ENCODE data around the gene TIMP3.
"Not testable (repeated sequence)": the region's sequence is repeated elsewhere in the genome, so short reads cannot be mapped to it uniquely, and the experiment has no call there.

Gene TIMP3

DNA sequence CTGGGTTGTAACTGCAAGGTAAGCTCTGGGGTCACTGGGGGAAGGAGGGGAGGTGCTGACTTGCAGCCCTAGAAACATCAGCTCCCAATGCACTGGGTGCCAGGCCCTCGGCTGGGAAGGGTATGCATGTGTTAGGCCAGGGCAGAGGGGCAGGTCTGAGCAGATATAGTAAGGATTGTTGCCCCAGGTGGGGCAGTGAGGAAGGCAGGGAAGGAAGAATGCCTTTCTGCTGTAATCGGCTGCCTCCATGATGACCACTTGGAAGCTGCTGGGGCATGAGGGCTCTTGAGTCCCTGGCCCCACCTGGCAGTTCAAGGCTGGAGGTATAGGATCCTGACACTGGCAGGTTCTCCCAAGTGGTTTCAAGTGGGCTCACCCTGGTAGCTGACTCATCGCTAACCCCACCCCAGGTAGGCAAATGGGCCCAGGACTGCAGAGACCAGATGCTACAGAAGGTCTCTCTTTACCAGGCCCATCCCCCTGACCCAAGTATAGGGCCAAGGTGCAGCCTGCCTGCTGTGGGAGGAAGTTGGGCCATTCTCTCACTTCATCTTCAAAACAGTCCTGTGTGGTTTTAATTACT is 56.7 kb downstream of the TIMP3 start:
- peak; percentile 82 for DNase-seq

DNA sequence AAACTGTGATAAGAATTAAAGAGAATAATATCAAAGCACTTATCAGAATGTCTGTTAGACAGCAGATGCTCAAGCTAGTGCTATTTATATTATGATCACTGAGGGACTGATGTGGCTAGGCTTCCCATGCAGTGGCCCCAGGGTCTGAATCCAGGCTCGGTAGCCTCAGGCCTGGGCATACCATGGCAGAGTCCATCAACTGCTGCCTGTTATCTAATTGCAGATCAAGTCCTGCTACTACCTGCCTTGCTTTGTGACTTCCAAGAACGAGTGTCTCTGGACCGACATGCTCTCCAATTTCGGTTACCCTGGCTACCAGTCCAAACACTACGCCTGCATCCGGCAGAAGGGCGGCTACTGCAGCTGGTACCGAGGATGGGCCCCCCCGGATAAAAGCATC is 57.5 kb downstream of the TIMP3 start:
- DNase-seq = no peak

GRCh38 chr22:32859743-32860142 is 58.2 kb downstream of the TIMP3 start:
- no peak for DNase-seq

DNA sequence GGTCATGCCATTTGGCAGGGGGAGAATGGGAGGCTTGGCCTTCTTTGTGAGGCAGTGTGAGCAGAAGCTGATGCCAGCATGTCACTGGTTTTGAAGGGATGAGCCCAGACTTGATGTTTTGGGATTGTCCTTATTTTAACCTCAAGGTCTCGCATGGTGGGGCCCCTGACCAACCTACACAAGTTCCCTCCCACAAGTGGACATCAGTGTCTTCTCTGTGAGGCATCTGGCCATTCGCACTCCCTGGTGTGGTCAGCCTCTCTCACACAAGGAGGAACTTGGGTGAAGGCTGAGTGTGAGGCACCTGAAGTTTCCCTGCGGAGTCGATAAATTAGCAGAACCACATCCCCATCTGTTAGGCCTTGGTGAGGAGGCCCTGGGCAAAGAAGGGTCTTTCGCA is 59.8 kb downstream of the TIMP3 start:
- no peak for DNase-seq

GRCh38 chr22:32862083-32862482 is 60.6 kb downstream of the TIMP3 start:
- DNase-seq = no peak

GRCh38 chr22:32862936-32863661 is 61.6 kb downstream of the TIMP3 start:
- no peak for DNase-seq

DNA sequence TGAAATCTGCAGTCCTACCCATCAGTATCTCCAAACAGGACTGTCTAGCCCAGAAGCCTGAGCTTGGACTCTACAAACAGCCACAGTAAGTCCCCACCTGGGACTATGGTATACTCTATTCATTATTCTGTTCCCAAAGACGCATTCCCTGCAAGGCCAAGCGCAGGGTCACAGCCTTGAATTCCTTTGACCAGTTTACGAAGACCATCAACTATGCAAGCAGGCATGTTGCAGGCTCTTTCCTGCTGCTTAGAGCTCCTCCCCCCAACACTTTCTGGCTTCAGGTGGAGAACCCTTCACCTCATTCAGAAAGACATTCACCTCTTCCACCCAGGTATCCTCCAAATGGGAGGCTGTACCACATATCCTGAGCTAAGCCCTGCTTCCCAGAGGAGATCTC is 62.5 kb downstream of the TIMP3 start:
- no peak for DNase-seq

- DNase-seq = no peak
Measured at GRCh38 chr22:32864596-32864995, 63.1 kb downstream of the TIMP3 start.

GRCh38 chr22:32866953-32867352 is 65.4 kb downstream of the TIMP3 start:
- DNase-seq = no peak

DNA sequence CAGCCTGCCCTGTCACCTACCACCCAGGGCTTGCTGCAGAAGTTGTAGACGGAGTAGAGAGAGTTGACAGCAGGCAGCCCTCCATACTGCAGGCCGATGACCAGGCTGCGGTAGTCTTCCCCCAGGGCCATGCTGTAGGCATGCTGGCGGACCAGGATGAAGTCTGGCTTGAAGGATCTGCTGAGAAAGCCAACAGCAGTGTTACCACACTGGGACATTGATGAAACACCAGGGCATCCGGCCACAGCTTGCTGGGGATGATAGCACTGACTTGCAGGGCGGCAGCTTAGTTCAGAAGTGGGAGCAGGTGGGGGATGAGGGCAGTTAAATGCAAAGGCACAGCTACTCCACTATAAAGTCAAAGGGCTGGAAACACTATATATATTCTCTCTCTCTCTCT is 67.4 kb downstream of the TIMP3 start:
- DNase-seq = no peak

DNA sequence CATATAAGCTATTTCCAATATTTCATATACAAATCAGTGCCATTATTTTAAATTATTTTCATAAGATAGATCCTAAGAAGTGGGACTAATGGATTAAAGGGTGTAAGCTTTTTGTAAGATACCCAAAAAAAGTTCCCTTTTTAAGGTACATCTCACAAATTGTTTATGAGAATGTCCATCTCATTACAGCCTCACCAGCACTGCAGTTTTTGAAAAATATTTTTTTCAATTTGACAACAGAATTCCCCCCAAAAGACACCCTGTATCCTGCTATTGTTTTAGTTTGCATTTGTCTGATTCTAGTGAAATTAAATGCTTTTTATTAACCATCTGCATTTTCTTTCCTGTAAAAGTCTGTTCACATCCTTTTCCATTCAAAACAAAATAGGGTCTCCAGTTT is 69.0 kb downstream of the TIMP3 start:
- DNase-seq = no peak

DNA sequence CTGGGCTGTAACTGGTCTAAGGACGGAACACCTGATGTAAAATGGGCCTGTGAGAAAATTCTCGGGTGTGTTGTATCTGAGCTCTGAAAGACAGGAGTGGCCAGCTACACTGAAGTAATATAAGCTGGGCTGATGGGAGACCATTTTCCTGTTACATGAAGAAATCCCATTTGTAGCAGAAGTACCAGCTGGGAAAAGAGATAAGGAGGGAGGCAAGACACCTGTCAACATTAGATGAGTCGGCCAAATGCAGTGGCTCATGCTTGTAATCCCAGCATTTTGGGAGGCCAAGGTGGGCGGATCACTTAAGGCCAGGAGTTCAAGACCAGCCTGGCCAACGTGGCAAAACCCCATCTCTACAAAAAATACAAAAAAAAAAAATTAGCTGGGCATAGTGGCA is 72.1 kb downstream of the TIMP3 start:
- not testable (repeated sequence) for DNase-seq

- no peak for DNase-seq
Measured at GRCh38 chr22:32874385-32874784, 72.9 kb downstream of the TIMP3 start.

DNA sequence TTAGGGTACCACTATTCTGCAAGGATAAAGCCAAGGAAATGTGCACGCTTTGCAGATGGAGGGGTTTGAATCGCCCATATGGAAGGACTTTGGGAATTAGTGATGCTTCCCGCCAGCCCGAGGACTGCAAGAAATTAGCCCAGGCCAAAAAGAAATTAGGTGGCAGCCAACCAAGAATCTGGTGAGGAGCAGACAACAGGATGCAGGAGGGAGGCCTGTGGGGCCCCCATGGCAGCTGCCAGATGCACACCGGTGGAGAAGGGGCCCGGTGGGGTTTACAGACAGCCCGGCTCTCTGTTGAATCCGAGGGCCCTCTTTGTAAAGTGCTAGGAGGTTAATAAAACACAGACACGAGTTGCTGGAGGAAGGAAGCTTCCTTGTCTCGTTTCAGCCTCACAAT is 73.5 kb downstream of the TIMP3 start:
- no peak for DNase-seq

DNA sequence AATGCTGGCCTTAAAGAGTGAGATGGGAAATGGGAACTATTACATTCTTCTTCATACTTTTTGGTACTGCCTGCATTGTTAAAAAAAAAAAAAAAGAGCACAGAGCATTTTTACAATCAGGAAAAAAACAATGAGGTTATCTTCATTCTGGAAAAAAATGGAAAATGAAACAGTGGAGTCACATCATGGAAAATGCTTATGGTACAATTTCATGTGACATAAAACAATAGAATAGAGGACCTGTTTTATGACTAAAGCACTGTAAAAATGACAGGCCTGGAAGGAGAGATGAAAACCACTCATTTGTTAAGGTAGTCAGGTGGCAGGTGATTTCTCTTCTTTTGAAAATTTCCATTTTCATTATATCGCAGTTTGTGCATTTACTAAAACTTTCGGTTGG is 75.0 kb downstream of the TIMP3 start:
- no peak for DNase-seq

DNA sequence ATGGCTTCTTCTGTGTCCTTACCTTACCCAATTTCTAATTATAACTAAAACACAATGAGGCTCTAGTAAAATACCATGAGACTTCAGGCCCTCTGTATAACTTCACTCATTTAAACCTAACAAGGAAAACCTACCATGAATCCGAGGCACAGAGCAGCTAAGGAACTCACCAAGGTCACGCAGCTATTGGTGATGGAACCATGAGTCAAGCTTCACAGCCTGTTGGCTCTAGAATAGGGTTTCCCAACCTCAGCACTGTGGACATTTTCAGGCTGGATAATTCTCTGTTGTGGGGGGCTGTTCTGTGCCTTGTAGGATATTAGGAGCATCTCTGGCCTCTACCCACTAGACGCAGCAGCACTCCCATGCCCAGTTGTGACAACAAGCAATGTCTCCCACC is 75.7 kb downstream of the TIMP3 start:
- no peak for DNase-seq

DNA sequence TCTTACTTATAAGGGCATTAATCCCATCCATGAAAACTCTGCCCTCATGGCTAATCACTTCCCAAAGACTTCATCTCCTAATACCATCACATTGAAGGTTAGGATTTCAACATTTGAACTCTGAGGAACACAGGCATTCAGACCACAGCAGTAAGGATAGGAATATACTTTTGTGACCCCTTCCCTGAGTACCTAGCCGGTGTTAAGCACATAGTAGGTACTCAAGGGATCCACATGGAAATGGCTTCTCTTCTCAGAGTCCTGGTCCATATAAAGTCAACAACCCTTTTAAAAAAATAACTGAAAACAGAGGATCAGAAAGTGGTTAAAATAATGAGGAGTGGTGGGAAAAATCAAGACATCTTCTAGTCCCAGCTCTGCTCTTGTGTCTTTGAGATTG is 78.0 kb downstream of the TIMP3 start:
- no peak for DNase-seq

DNA sequence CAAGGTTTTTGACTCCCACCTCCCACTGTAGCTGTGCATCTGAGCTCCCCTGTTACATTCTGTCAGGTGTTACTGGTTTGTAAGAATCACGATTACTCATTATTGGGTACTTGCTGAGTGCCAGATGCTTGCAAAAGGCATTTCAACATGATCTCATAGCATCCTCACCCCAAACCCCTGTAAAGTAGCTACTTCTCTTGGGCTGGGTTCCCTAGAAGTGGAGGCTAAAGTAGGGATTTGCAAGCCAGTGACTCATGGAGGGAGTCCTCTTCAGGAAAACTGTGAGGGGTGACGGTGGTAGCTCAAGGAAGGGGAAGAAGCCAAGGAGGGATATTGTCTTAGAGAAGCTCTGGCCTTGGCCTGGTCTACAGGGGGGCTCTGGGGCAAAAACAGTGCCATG is 78.6 kb downstream of the TIMP3 start:
- DNase-seq = no peak

- no peak for DNase-seq
Measured at GRCh38 chr22:32880505-32880892, 79.0 kb downstream of the TIMP3 start.

DNA sequence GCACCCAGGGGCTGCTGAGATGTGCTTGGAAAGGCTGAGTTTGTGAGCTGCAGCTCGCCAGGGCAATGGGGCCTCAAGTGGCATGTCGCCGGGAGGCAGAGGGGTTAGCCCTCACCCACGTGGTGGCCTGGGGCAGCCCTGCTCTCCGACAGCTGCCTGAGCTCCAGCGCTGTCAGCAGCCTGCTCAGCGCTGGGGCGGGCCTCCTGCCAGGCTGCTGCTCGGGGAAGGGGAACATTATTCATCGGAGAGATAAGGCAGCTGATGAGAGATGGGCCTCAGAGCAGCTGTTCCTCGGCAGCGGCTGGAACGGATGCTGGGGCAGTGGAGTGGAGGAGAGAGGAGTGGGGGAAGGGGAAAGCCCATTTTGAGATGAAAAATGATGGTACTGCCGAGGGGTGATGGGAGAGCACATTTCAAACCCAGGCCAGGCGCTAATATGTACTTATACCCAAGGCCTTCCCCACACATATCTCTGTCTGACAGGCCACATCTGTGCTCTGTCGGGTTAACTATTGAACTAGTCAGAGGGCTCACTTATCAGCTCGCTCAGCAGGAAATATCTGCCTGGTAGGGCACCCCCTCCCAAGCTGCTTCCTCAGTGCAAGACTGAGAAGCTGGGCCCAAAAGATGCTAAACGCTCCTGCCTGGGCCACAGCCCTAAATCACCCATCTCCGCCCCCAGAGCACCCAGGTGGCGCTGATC is 79.5 kb downstream of the TIMP3 start:
- peak; percentile 40 for DNase-seq

DNA sequence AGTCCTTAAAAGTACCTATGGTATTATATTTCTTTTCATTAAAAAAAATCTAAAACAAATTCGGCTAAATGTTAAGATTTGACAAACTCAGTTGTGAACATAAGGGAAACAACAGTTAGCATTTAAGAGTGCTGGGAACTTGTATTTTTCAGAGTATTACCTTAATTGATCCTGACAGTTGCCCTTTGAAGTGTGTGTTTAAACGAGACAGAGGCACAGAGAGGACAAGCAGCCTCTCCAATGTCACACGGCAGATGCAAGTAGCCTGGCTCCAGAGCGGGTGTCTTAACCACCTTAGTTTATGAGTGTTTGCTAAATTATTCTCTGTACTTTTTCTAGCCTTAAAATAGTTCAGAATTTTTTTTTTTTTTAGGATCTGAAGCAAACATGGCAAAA is 80.9 kb downstream of the TIMP3 start:
- no peak for DNase-seq

GRCh38 chr22:32882774-32883530 is 81.4 kb downstream of the TIMP3 start:
- no peak for DNase-seq

- DNase-seq = no peak
Measured at GRCh38 chr22:32887324-32887980, 85.9 kb downstream of the TIMP3 start.

Measured in NCI-H2029 (cell line).